ENCODE results near the gene MED27. TPM values are rescaled to one million over a fixed set of nuclear protein-coding genes. Genes with fewer than 3 reads are reported as not detected.

MED27 gene
- total RNA-seq, 2 donors from 2014 or later: 29.8 to 37.0 TPM

DNA sequence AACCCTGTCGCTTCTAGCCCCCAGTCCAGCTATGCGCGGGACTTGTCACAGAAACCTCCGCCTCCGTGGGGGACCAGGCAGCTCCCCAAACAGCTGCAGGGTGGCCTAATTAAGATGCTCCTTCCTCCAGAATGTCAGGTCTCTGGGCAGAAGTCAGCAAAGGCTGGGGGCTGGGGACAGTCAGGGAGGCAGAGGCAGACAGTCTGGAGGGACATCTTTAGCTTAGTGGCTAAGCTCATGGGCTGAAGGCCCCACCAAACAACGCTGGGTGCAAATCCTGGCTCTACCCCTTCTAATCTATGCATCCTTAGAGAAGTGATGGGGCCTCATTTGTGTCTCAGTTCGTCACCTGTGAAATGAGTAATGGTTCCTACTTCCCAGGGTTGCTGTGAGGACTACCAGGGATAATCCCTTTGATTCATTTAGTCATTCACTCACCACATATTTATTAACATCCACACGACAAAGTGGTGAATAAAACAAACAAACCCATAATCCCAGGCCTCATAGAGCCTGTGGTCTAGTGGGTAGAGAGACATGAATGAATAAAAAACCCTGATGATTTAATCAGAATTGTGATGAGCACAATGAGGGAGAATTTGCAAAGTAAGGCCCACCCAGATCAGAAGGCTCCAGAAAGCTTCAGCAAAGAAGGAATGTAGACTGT lies 20.2 kb upstream of the MED27 start:
- peaks cover 19% of the 10 kb centered on the region for H3K27me3 Mint-ChIP-seq (ENCODE audit: insufficient read depth)
- TF ChIP-seq, protein P1, sequence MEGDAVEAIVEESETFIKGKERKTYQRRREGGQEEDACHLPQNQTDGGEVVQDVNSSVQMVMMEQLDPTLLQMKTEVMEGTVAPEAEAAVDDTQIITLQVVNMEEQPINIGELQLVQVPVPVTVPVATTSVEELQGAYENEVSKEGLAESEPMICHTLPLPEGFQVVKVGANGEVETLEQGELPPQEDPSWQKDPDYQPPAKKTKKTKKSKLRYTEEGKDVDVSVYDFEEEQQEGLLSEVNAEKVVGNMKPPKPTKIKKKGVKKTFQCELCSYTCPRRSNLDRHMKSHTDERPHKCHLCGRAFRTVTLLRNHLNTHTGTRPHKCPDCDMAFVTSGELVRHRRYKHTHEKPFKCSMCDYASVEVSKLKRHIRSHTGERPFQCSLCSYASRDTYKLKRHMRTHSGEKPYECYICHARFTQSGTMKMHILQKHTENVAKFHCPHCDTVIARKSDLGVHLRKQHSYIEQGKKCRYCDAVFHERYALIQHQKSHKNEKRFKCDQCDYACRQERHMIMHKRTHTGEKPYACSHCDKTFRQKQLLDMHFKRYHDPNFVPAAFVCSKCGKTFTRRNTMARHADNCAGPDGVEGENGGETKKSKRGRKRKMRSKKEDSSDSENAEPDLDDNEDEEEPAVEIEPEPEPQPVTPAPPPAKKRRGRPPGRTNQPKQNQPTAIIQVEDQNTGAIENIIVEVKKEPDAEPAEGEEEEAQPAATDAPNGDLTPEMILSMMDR (conservative IDR thresholded peaks at IDR 0.05): no peak
- H3K4me1 ChIP-seq (ENCODE audit: control insufficient read depth, insufficient read depth, low read length): no peaks in the 10 kb centered on the region
- H3K9ac ChIP-seq (ENCODE audit: extremely low read depth, low read length, poor library complexity, severe bottlenecking): no peak overlapping the region
- H3K4me1 Mint-ChIP-seq: peaks cover 6% of the 10 kb centered on the region
- H3K27ac ChIP-seq (ENCODE audit: low read depth, low read length): no peak overlapping the region
- H3K4me3 Mint-ChIP-seq: no peak overlapping the region
- no peaks in the 10 kb centered on the region for H3K27me3 ChIP-seq (ENCODE audit: control insufficient read depth, insufficient read depth, low read length, poor library complexity, severe bottlenecking)
- WGBS, 2 experiments (ENCODE audit: insufficient coverage in 1 of 2, insufficient read length in 1 of 2): 88 to 89% methylated on average over 5 to 8 of the region's 8 CpGs
- no peak overlapping the region for H3K27ac Mint-ChIP-seq
- no peaks in the 10 kb centered on the region for H3K36me3 ChIP-seq (ENCODE audit: control insufficient read depth, insufficient read depth, low read length)
- no peak for DNase-seq
- no peaks in the 10 kb centered on the region for H3K9me3 ChIP-seq (ENCODE audit: control insufficient read depth, low read length)
- H3K36me3 Mint-ChIP-seq (ENCODE audit: low read depth): no peaks in the 10 kb centered on the region
- H3K9me3 Mint-ChIP-seq: no peaks in the 10 kb centered on the region
- H3K4me3 ChIP-seq (ENCODE audit: low read length): no peak overlapping the region

DNA sequence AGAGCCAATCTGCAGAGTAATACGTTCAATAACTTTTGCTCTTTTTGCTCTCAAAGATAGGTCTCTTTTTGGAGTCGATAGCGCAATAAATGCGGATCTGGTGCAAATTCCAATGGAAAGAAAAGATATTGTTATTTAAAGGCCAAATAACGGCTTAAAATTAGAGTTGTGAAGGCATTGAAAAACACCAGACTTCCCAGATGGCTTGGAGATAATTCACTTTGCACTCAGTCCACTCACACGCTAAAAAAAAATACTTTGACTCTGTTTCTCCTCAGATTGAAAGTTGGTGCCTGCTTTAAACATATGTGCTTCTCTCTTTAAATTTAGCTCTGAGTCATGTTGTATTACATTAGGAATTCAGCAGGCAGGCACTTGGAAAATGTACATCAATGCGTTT lies 19.5 kb upstream of the MED27 start:
- TF ChIP-seq, protein P1 (conservative IDR thresholded peaks at IDR 0.05): no peak
- H3K27me3 ChIP-seq (ENCODE audit: control insufficient read depth, insufficient read depth, low read length, poor library complexity, severe bottlenecking): peaks cover 4% of the 10 kb centered on the region
- 90 to 93% methylated on average over 2 to 6 of the region's 7 CpGs for WGBS, 2 experiments (ENCODE audit: insufficient coverage in 1 of 2, insufficient read length in 1 of 2)
- Mint-ChIP-seq H3K4me1 (peaks cover 6% of the 10 kb centered on the region), H3K36me3 (ENCODE audit: low read depth) (no peaks in the 10 kb centered on the region), H3K9me3 (no peaks in the 10 kb centered on the region), H3K4me3 (no peak overlapping the region), H3K27ac (no peak overlapping the region), H3K27me3 (ENCODE audit: insufficient read depth) (peaks cover 25% of the 10 kb centered on the region)
- no peaks in the 10 kb centered on the region for H3K4me1 ChIP-seq (ENCODE audit: control insufficient read depth, insufficient read depth, low read length)
- no peak overlapping the region for H3K27ac ChIP-seq (ENCODE audit: low read depth, low read length)
- no peaks in the 10 kb centered on the region for H3K9me3 ChIP-seq (ENCODE audit: control insufficient read depth, low read length)
- no peaks in the 10 kb centered on the region for H3K36me3 ChIP-seq (ENCODE audit: control insufficient read depth, insufficient read depth, low read length)
- no peak for DNase-seq
- no peak overlapping the region for H3K4me3 ChIP-seq (ENCODE audit: low read length)
- no peak overlapping the region for H3K9ac ChIP-seq (ENCODE audit: extremely low read depth, low read length, poor library complexity, severe bottlenecking)

DNA sequence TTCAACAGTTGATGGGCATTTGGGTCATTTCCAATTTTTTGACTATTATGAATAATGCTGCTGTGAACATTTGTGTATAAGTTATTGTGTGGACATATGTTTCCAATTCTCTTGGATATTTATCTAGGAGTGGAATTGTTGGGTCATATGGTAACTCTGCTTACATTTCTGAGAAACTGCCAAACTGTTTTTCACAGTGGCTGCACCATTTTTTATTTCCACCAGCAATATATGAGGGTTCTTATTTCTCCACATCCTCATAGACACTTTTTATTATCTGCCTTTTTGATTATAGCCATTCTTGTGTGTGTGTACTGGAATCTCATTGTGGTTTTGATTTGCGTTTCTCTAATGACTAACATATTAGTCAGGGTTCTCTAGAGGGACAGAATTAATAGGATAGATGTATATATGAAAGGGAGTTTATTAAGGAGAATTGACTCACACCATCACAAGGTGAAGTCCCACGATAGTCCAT lies 14.7 kb upstream of the MED27 start:
- H3K9ac ChIP-seq (ENCODE audit: extremely low read depth, low read length, poor library complexity, severe bottlenecking): no peak overlapping the region
- H3K4me3 ChIP-seq (ENCODE audit: low read length): no peak overlapping the region
- peaks cover 6% of the 10 kb centered on the region for H3K4me1 Mint-ChIP-seq
- H3K36me3 ChIP-seq (ENCODE audit: control insufficient read depth, insufficient read depth, low read length): no peaks in the 10 kb centered on the region
- no peak overlapping the region for H3K4me3 Mint-ChIP-seq
- WGBS, 2 experiments (ENCODE audit: insufficient coverage in 1 of 2, insufficient read length in 1 of 2): 63 to 88% methylated on average over 1 to 2 of the region's 2 CpGs
- no peak overlapping the region for H3K27ac ChIP-seq (ENCODE audit: low read depth, low read length)
- H3K9me3 Mint-ChIP-seq: no peaks in the 10 kb centered on the region
- H3K9me3 ChIP-seq (ENCODE audit: control insufficient read depth, low read length): no peaks in the 10 kb centered on the region
- TF ChIP-seq, protein P1 (conservative IDR thresholded peaks at IDR 0.05): no peak
- H3K36me3 Mint-ChIP-seq (ENCODE audit: low read depth): no peaks in the 10 kb centered on the region
- H3K27me3 Mint-ChIP-seq (ENCODE audit: insufficient read depth): peaks cover 25% of the 10 kb centered on the region
- no peak overlapping the region for H3K27ac Mint-ChIP-seq
- peaks cover 14% of the 10 kb centered on the region for H3K27me3 ChIP-seq (ENCODE audit: control insufficient read depth, insufficient read depth, low read length, poor library complexity, severe bottlenecking)
- H3K4me1 ChIP-seq (ENCODE audit: control insufficient read depth, insufficient read depth, low read length): no peaks in the 10 kb centered on the region
- DNase-seq: no peak

All from endodermal cell (in vitro differentiated cells).